ENCODE data around the gene ANKRD13D.

ANKRD13D gene

GRCh38 chr11:67287355-67288197 is 1.5 kb upstream of the ANKRD13D start:
- no peak for DNase-seq

- DNase-seq: no peak
Observed at GRCh38 chr11:67288198-67288451, 978 bp upstream of the ANKRD13D start.

- DNase-seq: peak; percentile 66
Observed at GRCh38 chr11:67288452-67289225, 464 bp upstream of the ANKRD13D start.

- DNase-seq: no peak
Observed at GRCh38 chr11:67289651-67290479, 762 bp downstream of the ANKRD13D start.

GRCh38 chr11:67290801-67291200 is 1.7 kb downstream of the ANKRD13D start:
- no peak for DNase-seq

- no peak for DNase-seq
Observed at GRCh38 chr11:67291481-67292381, 2.6 kb downstream of the ANKRD13D start.

GRCh38 chr11:67292671-67293070 is 3.6 kb downstream of the ANKRD13D start:
- no peak for DNase-seq

- DNase-seq: no peak
Observed at GRCh38 chr11:67293090-67293489, 4.0 kb downstream of the ANKRD13D start.

- DNase-seq: no peak
Observed at GRCh38 chr11:67295846-67296245, 6.7 kb downstream of the ANKRD13D start.

GRCh38 chr11:67298786-67299185 is 9.7 kb downstream of the ANKRD13D start:
- no peak for DNase-seq

- DNase-seq: no peak
Observed at GRCh38 chr11:67299471-67300191, 10.5 kb downstream of the ANKRD13D start.

GRCh38 chr11:67300256-67300755 is 11.2 kb downstream of the ANKRD13D start:
- no peak for DNase-seq

- no peak for DNase-seq
Observed at GRCh38 chr11:67300756-67301312, 11.7 kb downstream of the ANKRD13D start.

- DNase-seq: no peak
Observed at GRCh38 chr11:67301313-67301921, 12.3 kb downstream of the ANKRD13D start.

- DNase-seq: peak; percentile 31
Observed at GRCh38 chr11:67301951-67302516, 12.9 kb downstream of the ANKRD13D start.

- DNase-seq: peak; percentile 25
Observed at GRCh38 chr11:67302571-67303131, 13.5 kb downstream of the ANKRD13D start.

GRCh38 chr11:67303132-67303834 is 14.2 kb downstream of the ANKRD13D start, which contains the start of gene SSH3:
Gene SSH3 (plus strand): TSS chr11:67303530. CDS start chr11:67303626, 96 bp downstream.
- DNase-seq: peak; percentile 65

- no peak for DNase-seq
Observed at GRCh38 chr11:67303835-67304411, 14.8 kb downstream of the ANKRD13D start.

Data from NCI-H2029 (cell line).